Central memory CD4-positive, alpha-beta T cell (primary cell): Measurements from ENCODE around the gene GCGR.

Source experiments
- DNase-seq: peaks from one replicate; pipeline ENCODE4 v3.0.0; 2022

GCGR gene

GRCh38 chr17:81812571-81813370 lies 8.8 kb downstream of the GCGR start:
- DNase-seq = no peak

- DNase-seq = no peak
These were observed 9.4 kb downstream of the GCGR start for GRCh38 chr17:81813371-81813684.

- no peak for DNase-seq
These were observed 10.1 kb downstream of the GCGR start for GRCh38 chr17:81813861-81814683.

- DNase-seq = no peak
These were observed 11.0 kb downstream of the GCGR start for GRCh38 chr17:81814748-81815645.

- DNase-seq = no peak
These were observed 11.7 kb downstream of the GCGR start for GRCh38 chr17:81815646-81815986.

- DNase-seq = no peak
These were observed 13.8 kb downstream of the GCGR start for GRCh38 chr17:81817758-81818147.

GRCh38 chr17:81819708-81820107 lies 15.8 kb downstream of the GCGR start:
- no peak for DNase-seq

- no peak for DNase-seq
These were observed 17.2 kb downstream of the GCGR start for GRCh38 chr17:81821147-81821546.

- no peak for DNase-seq
These were observed 17.8 kb downstream of the GCGR start for GRCh38 chr17:81821603-81822311.

- no peak for DNase-seq
These were observed 18.3 kb downstream of the GCGR start for GRCh38 chr17:81822312-81822637.

GRCh38 chr17:81822996-81823819 lies 19.3 kb downstream of the GCGR start:
- DNase-seq = no peak

GRCh38 chr17:81823820-81824550 lies 20.0 kb downstream of the GCGR start:
- no peak for DNase-seq

GRCh38 chr17:81824595-81824994 lies 20.6 kb downstream of the GCGR start:
- no peak for DNase-seq

GRCh38 chr17:81825841-81826466 lies 22.0 kb downstream of the GCGR start:
- no peak for DNase-seq

- no peak for DNase-seq
These were observed 24.7 kb downstream of the GCGR start for GRCh38 chr17:81828656-81829055.

- no peak for DNase-seq
These were observed 25.9 kb downstream of the GCGR start for GRCh38 chr17:81829858-81830257.

- no peak for DNase-seq
These were observed 27.6 kb downstream of the GCGR start for GRCh38 chr17:81831563-81831956.

GRCh38 chr17:81831957-81832607 lies 28.1 kb downstream of the GCGR start:
- peak; percentile 51 for DNase-seq

- peak; percentile 31 for DNase-seq
These were observed 28.7 kb downstream of the GCGR start for GRCh38 chr17:81832608-81833159.
